Stimulated activated CD8-positive, alpha-beta memory T cell treated with anti-CD3 and anti-CD28 coated beads, Interleukin-15, amount 100 ng/mL, for 4 hours (primary cell): ENCODE results near the gene RASGEF1B.

ENCODE experiments used
- DNase-seq, 2 donors: peaks; one replicate each; pipeline ENCODE4 v3.0.0-alpha.2; 2020; ENCODE audit warnings: low read depth in 2 of 2

Gene RASGEF1B

GRCh38 chr4:81399306-81400086 lies 72.2 kb downstream of the RASGEF1B start:
- no peak for DNase-seq

GRCh38 chr4:81398379-81398778 lies 73.3 kb downstream of the RASGEF1B start:
- no peak for DNase-seq

- DNase-seq: no peak
Measured at GRCh38 chr4:81397635-81398034, 74.1 kb downstream of the RASGEF1B start.

- DNase-seq: no peak
Measured at GRCh38 chr4:81395239-81395638, 76.5 kb downstream of the RASGEF1B start.

GRCh38 chr4:81392164-81392563 lies 79.5 kb downstream of the RASGEF1B start:
- DNase-seq: no peak

- DNase-seq: no peak
Measured at GRCh38 chr4:81389720-81390119, 82.0 kb downstream of the RASGEF1B start.

GRCh38 chr4:81380437-81380836 lies 91.3 kb downstream of the RASGEF1B start:
- no peak for DNase-seq

- no peak for DNase-seq
Measured at GRCh38 chr4:81378386-81378785, 93.3 kb downstream of the RASGEF1B start.

GRCh38 chr4:81377191-81377590 lies 94.5 kb downstream of the RASGEF1B start:
- no peak for DNase-seq

- no peak for DNase-seq
Measured at GRCh38 chr4:81376720-81377119, 95.0 kb downstream of the RASGEF1B start.
